Measurements from ENCODE around the gene TMEM255B. TPM values are rescaled to one million over a fixed set of nuclear protein-coding genes. Genes with fewer than 3 reads are reported as not detected.
A peak's percentile ranks its signal among the peaks of the same experiment; 100 is the strongest.

The TMEM255B gene
- total and polyA plus RNA-seq, 4 donors = 6.0 to 19.6 (median 14.8) TPM

DNA sequence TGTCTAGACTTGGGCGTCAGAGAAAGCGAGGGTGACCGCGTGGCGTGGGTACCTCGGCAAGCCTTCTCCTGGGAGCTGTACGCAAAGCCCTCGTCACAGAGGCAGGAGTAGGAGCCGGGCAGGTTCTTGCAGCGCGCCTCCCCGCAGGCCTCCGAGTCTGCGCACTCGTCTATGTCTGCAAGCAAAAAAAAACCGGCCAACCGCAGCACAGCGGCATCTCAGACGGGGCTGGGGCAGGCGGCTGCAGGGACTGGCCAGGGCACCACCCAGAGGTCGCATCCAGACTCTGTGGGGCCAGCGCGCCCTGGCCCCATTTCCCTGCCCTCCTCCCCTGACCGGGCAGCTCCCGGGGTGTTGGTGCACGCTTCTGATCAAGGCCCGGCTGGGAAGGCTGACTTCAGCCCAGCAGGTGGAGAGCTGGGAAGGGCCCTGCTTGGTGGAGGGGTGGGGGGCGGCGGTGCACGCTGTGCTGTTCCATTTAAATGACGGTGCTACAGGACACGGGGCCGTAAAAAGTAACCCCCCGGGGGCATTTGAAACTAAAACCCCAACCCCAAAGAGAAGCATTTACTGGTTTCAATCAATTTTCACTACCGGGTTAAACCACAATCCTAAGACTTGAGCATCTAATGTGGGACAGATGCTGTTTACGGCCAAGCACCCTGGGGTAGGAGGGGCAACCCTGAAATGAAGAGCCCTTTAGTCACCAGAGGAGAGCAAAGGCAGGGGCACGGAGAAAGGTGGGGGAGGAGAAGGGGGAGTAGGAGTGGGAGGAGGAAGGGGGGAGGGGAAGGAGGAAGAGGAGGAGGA, 76.6 kb downstream of the TMEM255B start:
- TF ChIP-seq, protein P1, sequence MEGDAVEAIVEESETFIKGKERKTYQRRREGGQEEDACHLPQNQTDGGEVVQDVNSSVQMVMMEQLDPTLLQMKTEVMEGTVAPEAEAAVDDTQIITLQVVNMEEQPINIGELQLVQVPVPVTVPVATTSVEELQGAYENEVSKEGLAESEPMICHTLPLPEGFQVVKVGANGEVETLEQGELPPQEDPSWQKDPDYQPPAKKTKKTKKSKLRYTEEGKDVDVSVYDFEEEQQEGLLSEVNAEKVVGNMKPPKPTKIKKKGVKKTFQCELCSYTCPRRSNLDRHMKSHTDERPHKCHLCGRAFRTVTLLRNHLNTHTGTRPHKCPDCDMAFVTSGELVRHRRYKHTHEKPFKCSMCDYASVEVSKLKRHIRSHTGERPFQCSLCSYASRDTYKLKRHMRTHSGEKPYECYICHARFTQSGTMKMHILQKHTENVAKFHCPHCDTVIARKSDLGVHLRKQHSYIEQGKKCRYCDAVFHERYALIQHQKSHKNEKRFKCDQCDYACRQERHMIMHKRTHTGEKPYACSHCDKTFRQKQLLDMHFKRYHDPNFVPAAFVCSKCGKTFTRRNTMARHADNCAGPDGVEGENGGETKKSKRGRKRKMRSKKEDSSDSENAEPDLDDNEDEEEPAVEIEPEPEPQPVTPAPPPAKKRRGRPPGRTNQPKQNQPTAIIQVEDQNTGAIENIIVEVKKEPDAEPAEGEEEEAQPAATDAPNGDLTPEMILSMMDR (IDR thresholded peaks at IDR 0.05; ENCODE audit: control extremely low read depth, extremely low read depth) = no peak
- Histone ChIP-seq H3K27ac (ENCODE audit: low read depth in 1 of 2, low read length in 1 of 2) (no peak overlapping the region), H3K9me3 (ENCODE audit: control insufficient read depth in 4 of 4, insufficient read depth in 3 of 4, low read length in 3 of 4) (no peaks in the 10 kb centered on the region), H3K4me3 (no peak overlapping the region), H3K27me3 (ENCODE audit: control insufficient read depth in 3 of 3, insufficient read depth in 3 of 3, low read length in 2 of 3) (no peaks in the 10 kb centered on the region), H3K9ac (ENCODE audit: insufficient read depth in 1 of 2, low read length in 2 of 2) (no peak overlapping the region), H3K4me1 (ENCODE audit: control insufficient read depth in 5 of 5, insufficient read depth in 5 of 5, low read length in 5 of 5) (peaks cover 3 to 23% (median 10%) of the 10 kb centered on the region in 5 donors), H3K36me3 (ENCODE audit: control insufficient read depth in 4 of 4, insufficient read depth in 4 of 4, low read length in 4 of 4) (peaks cover 0 to 27% (median 1%) of the 10 kb centered on the region in 4 donors)
- no peak for ATAC-seq (ENCODE audit: insufficient read depth, low FRiP score)
- no peak for DNase-seq
- WGBS, 2 donors = 85 to 87% methylated on average over 36 to 37 of the region's 37 CpGs

DNA sequence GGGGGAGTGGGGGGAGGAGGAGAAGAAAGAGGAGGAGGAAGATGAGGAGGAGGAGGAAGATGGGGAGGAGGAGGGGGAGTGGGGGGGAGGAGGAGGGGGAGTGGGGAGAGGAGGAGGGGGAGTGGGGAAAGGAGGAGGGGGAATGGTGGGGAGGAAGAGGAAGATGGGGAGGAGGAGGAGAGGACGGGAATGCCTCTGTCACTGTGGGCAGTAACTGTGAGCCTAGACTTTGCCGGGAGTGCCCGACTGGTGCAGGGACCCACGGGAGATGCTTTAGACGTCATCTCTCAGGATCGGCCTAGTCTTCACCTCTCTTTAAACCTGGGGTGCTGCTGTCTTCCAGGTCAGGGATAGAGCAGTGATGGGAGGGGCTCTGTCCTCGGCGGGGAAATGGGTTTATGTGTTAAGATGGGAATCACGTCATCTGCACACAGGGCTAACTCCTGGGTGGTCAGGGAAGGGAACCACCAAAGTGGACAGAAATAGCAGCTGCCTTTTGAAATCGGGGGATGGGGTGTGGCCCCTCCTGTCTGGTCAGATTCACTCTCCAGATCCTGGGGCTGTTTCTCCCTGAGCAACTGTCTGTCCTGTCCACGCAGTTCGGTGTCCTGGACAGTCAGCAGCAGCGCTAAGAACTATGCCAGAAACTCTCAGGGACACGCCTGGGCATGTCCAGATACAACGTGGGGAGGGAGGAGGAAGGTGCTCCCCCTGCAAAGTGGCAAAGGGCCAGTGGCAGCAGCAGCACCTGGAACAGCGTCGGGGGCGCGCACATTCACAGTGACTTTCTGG, 77.9 kb downstream of the TMEM255B start:
- peak in 2 of 3 donors; percentile 42 to 47 for DNase-seq

DNA sequence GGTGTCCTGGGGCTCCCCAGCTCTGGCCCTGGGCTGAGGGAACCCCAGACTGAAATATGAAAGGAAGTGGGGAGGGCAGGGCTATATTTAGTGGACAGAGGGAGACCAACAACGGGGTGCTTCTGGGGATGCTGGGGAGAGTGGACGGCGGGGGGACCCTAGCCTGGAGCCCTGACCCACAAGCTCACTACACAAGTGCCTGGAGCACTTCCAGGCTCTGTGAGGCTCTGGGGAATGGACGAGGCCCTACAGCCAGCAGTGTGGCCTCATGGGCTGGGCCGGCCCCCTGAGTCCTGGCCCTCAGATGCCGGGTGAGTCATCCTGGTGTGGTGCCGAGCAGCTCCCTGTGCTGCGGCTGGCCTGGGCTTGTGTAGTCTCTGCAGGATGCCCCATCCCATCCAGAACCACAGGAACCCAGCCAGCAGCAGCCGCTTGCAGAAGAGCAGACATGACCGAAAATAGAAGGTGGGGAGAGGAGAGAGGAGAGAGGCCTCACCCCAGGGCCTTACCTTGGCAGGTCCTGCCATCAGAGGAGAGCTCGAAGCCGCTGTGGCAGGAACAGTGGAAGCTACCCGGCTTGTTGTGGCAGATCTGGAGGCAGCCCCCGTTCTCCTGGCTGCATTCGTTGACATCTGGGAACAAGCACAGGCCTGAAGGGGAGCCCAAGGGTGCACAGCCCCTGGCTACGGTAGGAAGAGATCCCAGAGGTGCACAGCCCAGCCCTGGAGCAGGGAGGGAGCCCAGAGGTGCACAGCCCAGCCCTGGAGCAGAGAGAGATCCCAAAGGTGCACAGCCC, 78.7 kb downstream of the TMEM255B start:
- peaks cover 0 to 24% (median 1%) of the 10 kb centered on the region in 4 donors for H3K36me3 ChIP-seq (ENCODE audit: control insufficient read depth in 4 of 4, insufficient read depth in 4 of 4, low read length in 4 of 4)
- ATAC-seq (ENCODE audit: insufficient read depth, low FRiP score) = peak; percentile 91
- no peaks in the 10 kb centered on the region for H3K27me3 ChIP-seq (ENCODE audit: control insufficient read depth in 3 of 3, insufficient read depth in 3 of 3, low read length in 2 of 3)
- TF ChIP-seq, protein P1 (IDR thresholded peaks at IDR 0.05; ENCODE audit: control extremely low read depth, extremely low read depth) = no peak
- H3K27ac ChIP-seq (ENCODE audit: low read depth in 1 of 2, low read length in 1 of 2) = peak overlapping the region; percentile 81 to 84
- H3K9ac ChIP-seq (ENCODE audit: insufficient read depth in 1 of 2, low read length in 2 of 2) = no peak overlapping the region
- WGBS, 2 donors = 51 to 70% methylated on average over 14 to 16 of the region's 16 CpGs
- H3K9me3 ChIP-seq (ENCODE audit: control insufficient read depth in 4 of 4, insufficient read depth in 3 of 4, low read length in 3 of 4) = no peaks in the 10 kb centered on the region
- H3K4me3 ChIP-seq = no peak overlapping the region
- peaks cover 3 to 29% (median 10%) of the 10 kb centered on the region in 5 donors for H3K4me1 ChIP-seq (ENCODE audit: control insufficient read depth in 5 of 5, insufficient read depth in 5 of 5, low read length in 5 of 5)
- peak; percentile 65 to 83 (median 70) for DNase-seq

More for the DNA sequence above, 77.9 kb downstream of the TMEM255B start:
- Histone ChIP-seq H3K9me3 (ENCODE audit: control insufficient read depth in 4 of 4, insufficient read depth in 3 of 4, low read length in 3 of 4) (no peaks in the 10 kb centered on the region), H3K9ac (ENCODE audit: insufficient read depth in 1 of 2, low read length in 2 of 2) (no peak overlapping the region), H3K36me3 (ENCODE audit: control insufficient read depth in 4 of 4, insufficient read depth in 4 of 4, low read length in 4 of 4) (peaks cover 0 to 21% (median 1%) of the 10 kb centered on the region in 4 donors), H3K27me3 (ENCODE audit: control insufficient read depth in 3 of 3, insufficient read depth in 3 of 3, low read length in 2 of 3) (no peaks in the 10 kb centered on the region), H3K4me1 (ENCODE audit: control insufficient read depth in 5 of 5, insufficient read depth in 5 of 5, low read length in 5 of 5) (peaks cover 3 to 29% (median 10%) of the 10 kb centered on the region in 5 donors), H3K27ac (ENCODE audit: low read depth in 1 of 2, low read length in 1 of 2) (peak overlapping the region; percentile 81 to 84), H3K4me3 (no peak overlapping the region)
- TF ChIP-seq, protein P1 (IDR thresholded peaks at IDR 0.05; ENCODE audit: control extremely low read depth, extremely low read depth) = no peak
- ATAC-seq (ENCODE audit: insufficient read depth, low FRiP score) = peak; percentile 29
- WGBS, 2 donors = 56 to 68% methylated on average over 19 of the region's 19 CpGs
